Lower lobe of right lung (tissue), 2 donors: Measurements from ENCODE around the gene CDH23. TPM values are rescaled to one million over a fixed set of nuclear protein-coding genes. Genes with fewer than 3 reads are reported as not detected.

Source experiments
- ATAC-seq, 2 donors: fragments of 200-7000 bp; cut with Tn5 transposase; one replicate each; pipeline ENCODE4 v1.9.1; 2020 to 2022; ENCODE audit warnings: mild to moderate bottlenecking in 2 of 2, moderate library complexity in 2 of 2
- DNase-seq: peaks from one replicate; pipeline ENCODE4 v3.0.0-alpha.2; 2020
- H3K27ac ChIP-seq: fragments of 200-600 bp; one replicate; pipeline ENCODE4 v1.8.0; 2022
- H3K27me3 ChIP-seq: fragments of 200-600 bp; one replicate; pipeline ENCODE4 v1.8.0; 2022; ENCODE audit warnings: low read depth
- H3K36me3 ChIP-seq: fragments of 200-600 bp; one replicate; pipeline ENCODE4 v1.8.0; 2022; ENCODE audit warnings: mild to moderate bottlenecking
- H3K4me1 ChIP-seq: fragments of 200-600 bp; one replicate; pipeline ENCODE4 v1.8.0; 2022
- H3K4me3 ChIP-seq: fragments of 200-600 bp; one replicate; pipeline ENCODE4 v1.8.0; 2022; ENCODE audit warnings: mild to moderate bottlenecking
- H3K9me3 ChIP-seq: fragments of 200-600 bp; one replicate; pipeline ENCODE4 v1.8.0; 2022
- CTCF ChIP-seq: fragments of 200-600 bp; IDR thresholded peaks from one replicate; pipeline ENCODE4 v1.8.0; 2022; ENCODE audit warnings: antibody characterized with exemption, mild to moderate bottlenecking
- intact Hi-C: fragments of 100-400 bp; cut with DNase I; formaldehyde crosslinking; loops from one replicate; pipeline ENCODE4 v1.11.0; 2022
- total RNA-seq: library from RNA; stranded (reverse); fragmentation: NEBNext Ultra II Directional; extraction: Animal tissue kit (Norgen Biotek cat#: 25700); gene quantifications from one replicate; pipeline ENCODE4 v1.2.1, GENCODE V29; 2021
- donor health status: DM: no; HTN: yes; CAD: no; lungs with severe emphysema.

Gene CDH23
- total RNA-seq, 1 donor from 2014 or later, result 9.4 TPM

- no peaks in the 10 kb centered on the region for H3K36me3 ChIP-seq
- H3K27me3 ChIP-seq, result no peaks in the 10 kb centered on the region
- H3K4me1 ChIP-seq, result peaks cover 45% of the 10 kb centered on the region
- H3K4me3 ChIP-seq, result no peak overlapping the region
- peak; percentile 86 for TF ChIP-seq CTCF
- no peaks in the 10 kb centered on the region for H3K9me3 ChIP-seq
- H3K27ac ChIP-seq, result no peak overlapping the region
- ATAC-seq (peak; percentile 57 to 80), DNase-seq (peak; percentile 76)
- intact Hi-C loops, result no loop called here
These were observed 300.1 kb downstream of the CDH23 start for GRCh38 chr10:71696628-71697326.

- Histone ChIP-seq H3K4me1 (peaks cover 41% of the 10 kb centered on the region), H3K9me3 (no peaks in the 10 kb centered on the region), H3K27ac (no peak overlapping the region), H3K36me3 (no peaks in the 10 kb centered on the region), H3K4me3 (no peak overlapping the region), H3K27me3 (no peaks in the 10 kb centered on the region)
- no peak for TF ChIP-seq CTCF
- DNase-seq, result no peak
- intact Hi-C loops, result no loop called here
- ATAC-seq, result no peak
These were observed 301.4 kb downstream of the CDH23 start for GRCh38 chr10:71697938-71698709.

GRCh38 chr10:71698737-71699136 is 302.0 kb downstream of the CDH23 start:
- Histone ChIP-seq H3K9me3 (no peaks in the 10 kb centered on the region), H3K27ac (no peak overlapping the region), H3K27me3 (no peaks in the 10 kb centered on the region), H3K4me3 (no peak overlapping the region), H3K36me3 (no peaks in the 10 kb centered on the region), H3K4me1 (peaks cover 35% of the 10 kb centered on the region)
- DNase-seq, result no peak
- no peak for TF ChIP-seq CTCF
- intact Hi-C loops, result no loop called here
- ATAC-seq, result no peak

- ATAC-seq, result no peak
- no peak for DNase-seq
- no peak for TF ChIP-seq CTCF
- Histone ChIP-seq H3K36me3 (no peaks in the 10 kb centered on the region), H3K27ac (no peak overlapping the region), H3K4me1 (peaks cover 14% of the 10 kb centered on the region), H3K9me3 (no peaks in the 10 kb centered on the region), H3K27me3 (no peaks in the 10 kb centered on the region), H3K4me3 (no peak overlapping the region)
- intact Hi-C loops, result no loop called here
These were observed 304.1 kb downstream of the CDH23 start for GRCh38 chr10:71700731-71701368.

- Histone ChIP-seq H3K4me1 (peaks cover 6% of the 10 kb centered on the region), H3K36me3 (no peaks in the 10 kb centered on the region)
- TF ChIP-seq CTCF, result no peak
These were observed 304.9 kb downstream of the CDH23 start for GRCh38 chr10:71701496-71702132.

More at GRCh38 chr10:71701496-71702132, 304.9 kb downstream of the CDH23 start:
- intact Hi-C loops, result no loop called here
- Histone ChIP-seq H3K4me3 (no peak overlapping the region), H3K9me3 (no peaks in the 10 kb centered on the region), H3K27ac (no peak overlapping the region), H3K27me3 (no peaks in the 10 kb centered on the region)
- ATAC-seq, result no peak
- no peak for DNase-seq
